ENCODE results near the gene CLOCK.
A peak's percentile ranks its signal among the peaks of the same experiment; 100 is the strongest.

Gene CLOCK

DNA sequence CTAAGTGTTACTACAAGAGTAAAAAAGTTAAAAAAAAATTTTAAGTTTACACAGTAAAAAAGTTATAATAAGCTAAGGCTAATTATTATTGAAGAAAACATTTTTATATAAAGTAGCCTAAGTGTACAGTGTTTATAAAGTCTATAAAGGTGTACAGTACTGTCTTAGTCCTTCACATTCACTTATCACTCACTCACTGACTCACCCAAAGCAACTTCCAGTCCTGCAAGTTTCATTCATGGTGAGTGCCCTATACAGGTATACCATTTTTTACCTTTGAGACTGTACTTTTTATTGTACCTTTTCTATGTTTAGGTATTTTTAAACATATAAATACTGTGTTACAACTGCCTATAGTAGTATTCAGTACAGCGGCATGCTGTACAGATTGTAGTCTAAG, 76.7 kb downstream of the CLOCK start:
- H3K4me3 ChIP-seq (ENCODE audit: low read depth, low read length): no peak overlapping the region
- H3K36me3 ChIP-seq (ENCODE audit: control insufficient read depth in 2 of 2, insufficient read depth in 1 of 2, low read length in 2 of 2): peaks cover 0 to 42% of the 10 kb centered on the region in 2 experiments
- POLR2A ChIA-PET: no interaction called here
- H3K9me3 ChIP-seq (ENCODE audit: control insufficient read depth, insufficient read depth, low read depth, low read length): no peaks in the 10 kb centered on the region
- TF ChIP-seq ZNF768 (tag by site-specific recombination; IDR thresholded peaks at IDR 0.05) (no peak), ZNF10 (tag by site-specific recombination; IDR thresholded peaks at IDR 0.05) (no peak), OSR2 (tag by site-specific recombination; IDR thresholded peaks at IDR 0.05) (no peak), ZNF175 (tag by site-specific recombination; IDR thresholded peaks at IDR 0.05) (no peak), ZIC2 (tag by site-specific recombination; IDR thresholded peaks at IDR 0.05) (no peak), ZNF155 (tag by site-specific recombination; IDR thresholded peaks at IDR 0.05) (no peak), ZNF404 (tag by site-specific recombination; IDR thresholded peaks at IDR 0.05) (no peak), ZNF274 (IDR thresholded peaks at IDR 0.05; ENCODE audit: low read length) (no peak), ZNF274 (tag by site-specific recombination; IDR thresholded peaks at IDR 0.05; ENCODE audit: borderline replicate concordance) (no peak), ZNF610 (tag by site-specific recombination; IDR thresholded peaks at IDR 0.05; ENCODE audit: borderline replicate concordance) (no peak), ZNF530 (tag by site-specific recombination; IDR thresholded peaks at IDR 0.05; ENCODE audit: low read depth) (no peak), ZNF600 (tag by site-specific recombination; IDR thresholded peaks at IDR 0.05) (no peak)
- TF ChIP-seq, protein P1, sequence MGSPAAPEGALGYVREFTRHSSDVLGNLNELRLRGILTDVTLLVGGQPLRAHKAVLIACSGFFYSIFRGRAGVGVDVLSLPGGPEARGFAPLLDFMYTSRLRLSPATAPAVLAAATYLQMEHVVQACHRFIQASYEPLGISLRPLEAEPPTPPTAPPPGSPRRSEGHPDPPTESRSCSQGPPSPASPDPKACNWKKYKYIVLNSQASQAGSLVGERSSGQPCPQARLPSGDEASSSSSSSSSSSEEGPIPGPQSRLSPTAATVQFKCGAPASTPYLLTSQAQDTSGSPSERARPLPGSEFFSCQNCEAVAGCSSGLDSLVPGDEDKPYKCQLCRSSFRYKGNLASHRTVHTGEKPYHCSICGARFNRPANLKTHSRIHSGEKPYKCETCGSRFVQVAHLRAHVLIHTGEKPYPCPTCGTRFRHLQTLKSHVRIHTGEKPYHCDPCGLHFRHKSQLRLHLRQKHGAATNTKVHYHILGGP (tag by site-specific recombination; IDR thresholded peaks at IDR 0.05): no peak
- TF ChIP-seq, protein P2, sequence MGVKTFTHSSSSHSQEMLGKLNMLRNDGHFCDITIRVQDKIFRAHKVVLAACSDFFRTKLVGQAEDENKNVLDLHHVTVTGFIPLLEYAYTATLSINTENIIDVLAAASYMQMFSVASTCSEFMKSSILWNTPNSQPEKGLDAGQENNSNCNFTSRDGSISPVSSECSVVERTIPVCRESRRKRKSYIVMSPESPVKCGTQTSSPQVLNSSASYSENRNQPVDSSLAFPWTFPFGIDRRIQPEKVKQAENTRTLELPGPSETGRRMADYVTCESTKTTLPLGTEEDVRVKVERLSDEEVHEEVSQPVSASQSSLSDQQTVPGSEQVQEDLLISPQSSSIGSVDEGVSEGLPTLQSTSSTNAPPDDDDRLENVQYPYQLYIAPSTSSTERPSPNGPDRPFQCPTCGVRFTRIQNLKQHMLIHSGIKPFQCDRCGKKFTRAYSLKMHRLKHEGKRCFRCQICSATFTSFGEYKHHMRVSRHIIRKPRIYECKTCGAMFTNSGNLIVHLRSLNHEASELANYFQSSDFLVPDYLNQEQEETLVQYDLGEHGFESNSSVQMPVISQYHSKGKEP (tag by site-specific recombination; IDR thresholded peaks at IDR 0.05): no peak
- H3K4me1 ChIP-seq (ENCODE audit: control insufficient read depth, insufficient read depth, low read length): no peaks in the 10 kb centered on the region
- CTCF ChIA-PET: no interaction called here
- no peak overlapping the region for H3K27ac ChIP-seq (ENCODE audit: extremely low read depth, low read depth, low read length)

DNA sequence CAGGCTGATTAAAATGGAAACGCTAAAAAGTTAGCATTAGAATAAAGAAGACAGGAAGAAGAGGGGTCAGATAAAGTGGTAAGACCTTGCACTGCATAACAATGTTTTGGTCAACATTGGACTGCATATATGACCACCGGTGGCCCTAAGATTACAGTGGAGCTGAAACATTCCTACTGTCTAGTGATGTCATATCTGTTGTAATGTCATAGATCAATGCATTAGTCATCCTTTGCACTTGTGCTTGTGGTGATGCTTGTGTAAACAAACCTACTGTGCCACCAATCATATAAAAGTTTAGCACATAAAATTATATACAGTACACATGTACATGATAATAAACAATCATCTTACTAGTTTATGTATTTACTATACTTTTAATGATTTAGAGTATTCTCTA, 78.0 kb downstream of the CLOCK start:
- Histone ChIP-seq H3K4me1 (ENCODE audit: control insufficient read depth, insufficient read depth, low read length) (no peaks in the 10 kb centered on the region), H3K36me3 (ENCODE audit: control insufficient read depth in 2 of 2, insufficient read depth in 1 of 2, low read length in 2 of 2) (peaks cover 0 to 36% of the 10 kb centered on the region in 2 experiments), H3K9me3 (ENCODE audit: control insufficient read depth, insufficient read depth, low read depth, low read length) (no peaks in the 10 kb centered on the region), H3K27ac (ENCODE audit: extremely low read depth, low read depth, low read length) (no peak overlapping the region), H3K4me3 (ENCODE audit: low read depth, low read length) (no peak overlapping the region)
- ChIA-PET POLR2A (interaction anchor here (0.6 kb wide), 1 partner anchor 1373 kb away, joined by 3 read pairs; no protein-coding TSS in a partner anchor), CTCF (no interaction called here)
- TF ChIP-seq SCRT2 (tag by site-specific recombination; IDR thresholded peaks at IDR 0.05): peak; percentile 78
- TF ChIP-seq ZNF843 (tag by site-specific recombination; IDR thresholded peaks at IDR 0.05): peak; percentile 51; the same call in 1 of the 2 replicates
- TF ChIP-seq, protein P3, sequence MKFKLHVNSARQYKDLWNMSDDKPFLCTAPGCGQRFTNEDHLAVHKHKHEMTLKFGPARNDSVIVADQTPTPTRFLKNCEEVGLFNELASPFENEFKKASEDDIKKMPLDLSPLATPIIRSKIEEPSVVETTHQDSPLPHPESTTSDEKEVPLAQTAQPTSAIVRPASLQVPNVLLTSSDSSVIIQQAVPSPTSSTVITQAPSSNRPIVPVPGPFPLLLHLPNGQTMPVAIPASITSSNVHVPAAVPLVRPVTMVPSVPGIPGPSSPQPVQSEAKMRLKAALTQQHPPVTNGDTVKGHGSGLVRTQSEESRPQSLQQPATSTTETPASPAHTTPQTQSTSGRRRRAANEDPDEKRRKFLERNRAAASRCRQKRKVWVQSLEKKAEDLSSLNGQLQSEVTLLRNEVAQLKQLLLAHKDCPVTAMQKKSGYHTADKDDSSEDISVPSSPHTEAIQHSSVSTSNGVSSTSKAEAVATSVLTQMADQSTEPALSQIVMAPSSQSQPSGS (tag by site-specific recombination; IDR thresholded peaks at IDR 0.05; ENCODE audit: low read depth): peak; percentile 76
- TF ChIP-seq ZNF24 (tag by site-specific recombination; IDR thresholded peaks at IDR 0.05): peak; percentile 30; the same call in 1 of the 2 replicates
- TF ChIP-seq ZEB2 (tag by site-specific recombination; IDR thresholded peaks at IDR 0.05): 0 out of 2 replicates have a peak, but pooled peaks have one; percentile 30
- peak; percentile 95 for TF ChIP-seq ZNF629 (tag by site-specific recombination; IDR thresholded peaks at IDR 0.05)
- TF ChIP-seq, protein P4, sequence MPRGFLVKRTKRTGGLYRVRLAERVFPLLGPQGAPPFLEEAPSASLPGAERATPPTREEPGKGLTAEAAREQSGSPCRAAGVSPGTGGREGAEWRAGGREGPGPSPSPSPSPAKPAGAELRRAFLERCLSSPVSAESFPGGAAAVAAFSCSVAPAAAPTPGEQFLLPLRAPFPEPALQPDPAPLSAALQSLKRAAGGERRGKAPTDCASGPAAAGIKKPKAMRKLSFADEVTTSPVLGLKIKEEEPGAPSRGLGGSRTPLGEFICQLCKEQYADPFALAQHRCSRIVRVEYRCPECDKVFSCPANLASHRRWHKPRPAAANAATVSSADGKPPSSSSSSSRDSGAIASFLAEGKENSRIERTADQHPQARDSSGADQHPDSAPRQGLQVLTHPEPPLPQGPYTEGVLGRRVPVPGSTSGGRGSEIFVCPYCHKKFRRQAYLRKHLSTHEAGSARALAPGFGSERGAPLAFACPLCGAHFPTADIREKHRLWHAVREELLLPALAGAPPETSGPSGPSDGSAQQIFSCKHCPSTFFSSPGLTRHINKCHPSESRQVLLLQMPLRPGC (tag by site-specific recombination; IDR thresholded peaks at IDR 0.05): peak; percentile 63
- TF ChIP-seq OSR2 (tag by site-specific recombination; IDR thresholded peaks at IDR 0.05): peak; percentile 64
- TF ChIP-seq, protein P5, sequence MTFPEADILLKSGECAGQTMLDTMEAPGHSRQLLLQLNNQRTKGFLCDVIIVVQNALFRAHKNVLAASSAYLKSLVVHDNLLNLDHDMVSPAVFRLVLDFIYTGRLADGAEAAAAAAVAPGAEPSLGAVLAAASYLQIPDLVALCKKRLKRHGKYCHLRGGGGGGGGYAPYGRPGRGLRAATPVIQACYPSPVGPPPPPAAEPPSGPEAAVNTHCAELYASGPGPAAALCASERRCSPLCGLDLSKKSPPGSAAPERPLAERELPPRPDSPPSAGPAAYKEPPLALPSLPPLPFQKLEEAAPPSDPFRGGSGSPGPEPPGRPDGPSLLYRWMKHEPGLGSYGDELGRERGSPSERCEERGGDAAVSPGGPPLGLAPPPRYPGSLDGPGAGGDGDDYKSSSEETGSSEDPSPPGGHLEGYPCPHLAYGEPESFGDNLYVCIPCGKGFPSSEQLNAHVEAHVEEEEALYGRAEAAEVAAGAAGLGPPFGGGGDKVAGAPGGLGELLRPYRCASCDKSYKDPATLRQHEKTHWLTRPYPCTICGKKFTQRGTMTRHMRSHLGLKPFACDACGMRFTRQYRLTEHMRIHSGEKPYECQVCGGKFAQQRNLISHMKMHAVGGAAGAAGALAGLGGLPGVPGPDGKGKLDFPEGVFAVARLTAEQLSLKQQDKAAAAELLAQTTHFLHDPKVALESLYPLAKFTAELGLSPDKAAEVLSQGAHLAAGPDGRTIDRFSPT (tag by site-specific recombination; IDR thresholded peaks at IDR 0.05): peak; percentile 70
- peak; percentile 30; the same call in 1 of the 2 replicates for TF ChIP-seq ZNF366 (tag by site-specific recombination; conservative IDR thresholded peaks at IDR 0.05)
- TF ChIP-seq ZNF146 (tag by site-specific recombination; IDR thresholded peaks at IDR 0.05): no peak
- TF ChIP-seq, protein P6, sequence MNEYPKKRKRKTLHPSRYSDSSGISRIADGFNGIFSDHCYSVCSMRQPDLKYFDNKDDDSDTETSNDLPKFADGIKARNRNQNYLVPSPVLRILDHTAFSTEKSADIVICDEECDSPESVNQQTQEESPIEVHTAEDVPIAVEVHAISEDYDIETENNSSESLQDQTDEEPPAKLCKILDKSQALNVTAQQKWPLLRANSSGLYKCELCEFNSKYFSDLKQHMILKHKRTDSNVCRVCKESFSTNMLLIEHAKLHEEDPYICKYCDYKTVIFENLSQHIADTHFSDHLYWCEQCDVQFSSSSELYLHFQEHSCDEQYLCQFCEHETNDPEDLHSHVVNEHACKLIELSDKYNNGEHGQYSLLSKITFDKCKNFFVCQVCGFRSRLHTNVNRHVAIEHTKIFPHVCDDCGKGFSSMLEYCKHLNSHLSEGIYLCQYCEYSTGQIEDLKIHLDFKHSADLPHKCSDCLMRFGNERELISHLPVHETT (tag by site-specific recombination; IDR thresholded peaks at IDR 0.05): peak; percentile 47; the same call in 1 of the 2 replicates

Data from HEK293 (cell line).